ENCODE measurements around the gene MGMT. TPM values are rescaled to one million over a fixed set of nuclear protein-coding genes. Genes with fewer than 3 reads are reported as not detected.

The MGMT gene
- total RNA-seq, 2 donors from 2014 or later, result 18.7 to 22.4 TPM

- no peak overlapping the region for H3K27ac Mint-ChIP-seq
- peaks cover 15% of the 10 kb centered on the region for H3K4me1 Mint-ChIP-seq
- no peaks in the 10 kb centered on the region for H3K27me3 Mint-ChIP-seq
- peaks cover 47% of the 10 kb centered on the region for H3K36me3 Mint-ChIP-seq (ENCODE audit: low read depth)
- H3K4me3 Mint-ChIP-seq, result no peak overlapping the region
- H3K9me3 Mint-ChIP-seq, result peaks cover 25% of the 10 kb centered on the region
- ATAC-seq (replicated peaks), result no peak
These were observed 28.7 kb downstream of the MGMT start for GRCh38 chr10:129495698-129496097.

- no peak for ATAC-seq (replicated peaks)
- Mint-ChIP-seq H3K27ac (no peak overlapping the region), H3K4me3 (no peak overlapping the region), H3K4me1 (peaks cover 15% of the 10 kb centered on the region), H3K36me3 (ENCODE audit: low read depth) (peaks cover 52% of the 10 kb centered on the region), H3K27me3 (no peaks in the 10 kb centered on the region), H3K9me3 (peaks cover 13% of the 10 kb centered on the region)
These were observed 30.0 kb downstream of the MGMT start for GRCh38 chr10:129497013-129497412.

- Mint-ChIP-seq H3K36me3 (ENCODE audit: low read depth) (peaks cover 49% of the 10 kb centered on the region), H3K4me1 (peaks cover 5% of the 10 kb centered on the region), H3K9me3 (peaks cover 5% of the 10 kb centered on the region), H3K27me3 (no peaks in the 10 kb centered on the region), H3K27ac (peak overlapping the region; percentile 33), H3K4me3 (no peak overlapping the region)
- no peak for ATAC-seq (replicated peaks)
These were observed 31.6 kb downstream of the MGMT start for GRCh38 chr10:129498680-129499079.

- no peak overlapping the region for H3K4me3 Mint-ChIP-seq
- no peaks in the 10 kb centered on the region for H3K27me3 Mint-ChIP-seq
- no peak overlapping the region for H3K27ac Mint-ChIP-seq
- H3K9me3 Mint-ChIP-seq, result peaks cover 5% of the 10 kb centered on the region
- H3K36me3 Mint-ChIP-seq (ENCODE audit: low read depth), result peaks cover 40% of the 10 kb centered on the region
- ATAC-seq (replicated peaks), result no peak
- H3K4me1 Mint-ChIP-seq, result peaks cover 5% of the 10 kb centered on the region
These were observed 33.7 kb downstream of the MGMT start for GRCh38 chr10:129500617-129501339.

- Mint-ChIP-seq H3K27me3 (no peaks in the 10 kb centered on the region), H3K4me1 (peaks cover 11% of the 10 kb centered on the region), H3K4me3 (no peak overlapping the region), H3K36me3 (ENCODE audit: low read depth) (peaks cover 33% of the 10 kb centered on the region), H3K27ac (no peak overlapping the region), H3K9me3 (peaks cover 10% of the 10 kb centered on the region)
- no peak for ATAC-seq (replicated peaks)
These were observed 34.8 kb downstream of the MGMT start for GRCh38 chr10:129501652-129502436.

GRCh38 chr10:129502448-129502847 lies 35.4 kb downstream of the MGMT start:
- no peaks in the 10 kb centered on the region for H3K27me3 Mint-ChIP-seq
- peaks cover 28% of the 10 kb centered on the region for H3K36me3 Mint-ChIP-seq (ENCODE audit: low read depth)
- ATAC-seq (replicated peaks), result no peak
- H3K9me3 Mint-ChIP-seq, result peaks cover 11% of the 10 kb centered on the region
- peaks cover 12% of the 10 kb centered on the region for H3K4me1 Mint-ChIP-seq
- no peak overlapping the region for H3K4me3 Mint-ChIP-seq
- no peak overlapping the region for H3K27ac Mint-ChIP-seq

GRCh38 chr10:129505500-129506075 lies 38.5 kb downstream of the MGMT start:
- Mint-ChIP-seq H3K36me3 (ENCODE audit: low read depth) (peaks cover 19% of the 10 kb centered on the region), H3K27me3 (no peaks in the 10 kb centered on the region)

GRCh38 chr10:129506101-129506797 lies 39.2 kb downstream of the MGMT start:
- H3K4me1 Mint-ChIP-seq, result peaks cover 7% of the 10 kb centered on the region
- H3K27me3 Mint-ChIP-seq, result no peaks in the 10 kb centered on the region
- no peak for ATAC-seq (replicated peaks)
- H3K36me3 Mint-ChIP-seq (ENCODE audit: low read depth), result peaks cover 19% of the 10 kb centered on the region
- H3K9me3 Mint-ChIP-seq, result peaks cover 11% of the 10 kb centered on the region
- no peak overlapping the region for H3K27ac Mint-ChIP-seq
- H3K4me3 Mint-ChIP-seq, result no peak overlapping the region

More at GRCh38 chr10:129505500-129506075, 38.5 kb downstream of the MGMT start:
- H3K4me1 Mint-ChIP-seq, result peaks cover 7% of the 10 kb centered on the region
- H3K27ac Mint-ChIP-seq, result no peak overlapping the region
- no peak for ATAC-seq (replicated peaks)
- no peak overlapping the region for H3K4me3 Mint-ChIP-seq
- H3K9me3 Mint-ChIP-seq, result peaks cover 11% of the 10 kb centered on the region

GRCh38 chr10:129507216-129507889 lies 40.3 kb downstream of the MGMT start:
- H3K27me3 Mint-ChIP-seq, result no peaks in the 10 kb centered on the region

GRCh38 chr10:129509155-129509554 lies 42.1 kb downstream of the MGMT start:
- Mint-ChIP-seq H3K9me3 (peaks cover 11% of the 10 kb centered on the region), H3K4me1 (peaks cover 11% of the 10 kb centered on the region), H3K27ac (no peak overlapping the region), H3K36me3 (ENCODE audit: low read depth) (peaks cover 7% of the 10 kb centered on the region), H3K27me3 (no peaks in the 10 kb centered on the region), H3K4me3 (no peak overlapping the region)
- no peak for ATAC-seq (replicated peaks)

More at GRCh38 chr10:129507216-129507889, 40.3 kb downstream of the MGMT start:
- H3K36me3 Mint-ChIP-seq (ENCODE audit: low read depth), result peaks cover 10% of the 10 kb centered on the region
- H3K4me1 Mint-ChIP-seq, result peaks cover 8% of the 10 kb centered on the region
- no peak overlapping the region for H3K4me3 Mint-ChIP-seq
- no peak for ATAC-seq (replicated peaks)
- peaks cover 11% of the 10 kb centered on the region for H3K9me3 Mint-ChIP-seq
- no peak overlapping the region for H3K27ac Mint-ChIP-seq

GRCh38 chr10:129509835-129510234 lies 42.8 kb downstream of the MGMT start:
- no peak overlapping the region for H3K4me3 Mint-ChIP-seq
- peaks cover 11% of the 10 kb centered on the region for H3K9me3 Mint-ChIP-seq
- no peaks in the 10 kb centered on the region for H3K27me3 Mint-ChIP-seq
- no peak for ATAC-seq (replicated peaks)
- peaks cover 11% of the 10 kb centered on the region for H3K4me1 Mint-ChIP-seq
- no peak overlapping the region for H3K27ac Mint-ChIP-seq
- H3K36me3 Mint-ChIP-seq (ENCODE audit: low read depth), result peaks cover 7% of the 10 kb centered on the region

- no peak for ATAC-seq (replicated peaks)
- H3K4me1 Mint-ChIP-seq, result peaks cover 11% of the 10 kb centered on the region
- peaks cover 11% of the 10 kb centered on the region for H3K9me3 Mint-ChIP-seq
- peaks cover 7% of the 10 kb centered on the region for H3K36me3 Mint-ChIP-seq (ENCODE audit: low read depth)
- H3K27me3 Mint-ChIP-seq, result no peaks in the 10 kb centered on the region
- no peak overlapping the region for H3K27ac Mint-ChIP-seq
- H3K4me3 Mint-ChIP-seq, result no peak overlapping the region
These were observed 44.0 kb downstream of the MGMT start for GRCh38 chr10:129511086-129511485.

- H3K9me3 Mint-ChIP-seq, result peaks cover 7% of the 10 kb centered on the region
- H3K27me3 Mint-ChIP-seq, result no peaks in the 10 kb centered on the region
- peaks cover 5% of the 10 kb centered on the region for H3K4me1 Mint-ChIP-seq
- H3K27ac Mint-ChIP-seq, result no peak overlapping the region
- ATAC-seq (replicated peaks), result no peak
- peaks cover 7% of the 10 kb centered on the region for H3K36me3 Mint-ChIP-seq (ENCODE audit: low read depth)
- H3K4me3 Mint-ChIP-seq, result no peak overlapping the region
These were observed 44.7 kb downstream of the MGMT start for GRCh38 chr10:129511758-129512157.

- Mint-ChIP-seq H3K36me3 (ENCODE audit: low read depth) (peaks cover 7% of the 10 kb centered on the region), H3K27ac (no peak overlapping the region), H3K4me1 (peaks cover 4% of the 10 kb centered on the region), H3K9me3 (peaks cover 6% of the 10 kb centered on the region), H3K4me3 (no peak overlapping the region), H3K27me3 (no peaks in the 10 kb centered on the region)
- no peak for ATAC-seq (replicated peaks)
These were observed 46.3 kb downstream of the MGMT start for GRCh38 chr10:129513312-129513711.
